Coronary artery (tissue), 2 donors: ENCODE data around the gene FAM20A.
A peak's percentile ranks its signal among the peaks of the same experiment; 100 is the strongest.

Experiments used
- DNase-seq: peaks from one replicate; pipeline ENCODE4 v3.0.0-alpha.2; 2017; ENCODE audit warnings: low spot score
- H3K27ac ChIP-seq, 2 donors: fragments of 200-600 bp; sonication (generic); one replicate each; pipeline ENCODE4 v1.5.1; 2016 to 2019
- H3K4me3 ChIP-seq: fragments of 200-600 bp; sonication (generic); 2 replicates; pipeline ENCODE4 v1.5.1; 2016; ENCODE audit warnings: mild to moderate bottlenecking, moderate library complexity
- TF ChIP-seq, protein P1 (sequence below): fragments of 200-600 bp; sonication (generic); IDR thresholded peaks from one replicate; pipeline ENCODE4 v1.5.1; 2019; ENCODE audit warnings: antibody characterized with exemption

Gene FAM20A

DNA sequence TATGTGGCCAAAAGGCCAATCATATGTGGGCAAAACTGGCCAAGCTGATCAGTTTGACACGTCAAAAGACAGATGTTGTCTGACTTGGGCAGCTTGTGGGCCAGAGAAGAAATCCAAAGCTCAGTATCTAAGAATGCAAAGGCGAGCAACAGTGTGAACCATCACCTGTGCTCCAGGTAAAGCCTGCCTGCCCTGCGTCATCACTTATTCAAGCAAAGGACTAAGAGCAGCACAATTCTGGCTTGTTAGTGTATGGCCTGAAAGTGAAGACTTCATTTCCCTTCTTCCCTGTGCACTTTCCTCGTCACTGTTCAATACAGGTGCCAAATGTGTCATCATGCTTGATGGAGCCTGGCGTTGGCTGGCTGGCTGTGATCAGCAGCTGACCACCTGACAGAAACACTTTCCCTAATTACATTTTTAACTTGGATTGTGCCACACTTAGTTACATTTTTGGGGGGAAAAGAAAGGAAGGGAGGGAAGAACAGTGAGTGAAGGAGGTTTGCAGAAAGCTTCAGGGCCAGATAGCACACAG, 4.7 kb downstream of the FAM20A start:
- H3K27ac ChIP-seq = peak overlapping the region in 1 of 2 donors; percentile 12
- DNase-seq = no peak
- H3K4me3 ChIP-seq = no peak overlapping the region
- TF ChIP-seq, protein P1, sequence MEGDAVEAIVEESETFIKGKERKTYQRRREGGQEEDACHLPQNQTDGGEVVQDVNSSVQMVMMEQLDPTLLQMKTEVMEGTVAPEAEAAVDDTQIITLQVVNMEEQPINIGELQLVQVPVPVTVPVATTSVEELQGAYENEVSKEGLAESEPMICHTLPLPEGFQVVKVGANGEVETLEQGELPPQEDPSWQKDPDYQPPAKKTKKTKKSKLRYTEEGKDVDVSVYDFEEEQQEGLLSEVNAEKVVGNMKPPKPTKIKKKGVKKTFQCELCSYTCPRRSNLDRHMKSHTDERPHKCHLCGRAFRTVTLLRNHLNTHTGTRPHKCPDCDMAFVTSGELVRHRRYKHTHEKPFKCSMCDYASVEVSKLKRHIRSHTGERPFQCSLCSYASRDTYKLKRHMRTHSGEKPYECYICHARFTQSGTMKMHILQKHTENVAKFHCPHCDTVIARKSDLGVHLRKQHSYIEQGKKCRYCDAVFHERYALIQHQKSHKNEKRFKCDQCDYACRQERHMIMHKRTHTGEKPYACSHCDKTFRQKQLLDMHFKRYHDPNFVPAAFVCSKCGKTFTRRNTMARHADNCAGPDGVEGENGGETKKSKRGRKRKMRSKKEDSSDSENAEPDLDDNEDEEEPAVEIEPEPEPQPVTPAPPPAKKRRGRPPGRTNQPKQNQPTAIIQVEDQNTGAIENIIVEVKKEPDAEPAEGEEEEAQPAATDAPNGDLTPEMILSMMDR = no peak

DNA sequence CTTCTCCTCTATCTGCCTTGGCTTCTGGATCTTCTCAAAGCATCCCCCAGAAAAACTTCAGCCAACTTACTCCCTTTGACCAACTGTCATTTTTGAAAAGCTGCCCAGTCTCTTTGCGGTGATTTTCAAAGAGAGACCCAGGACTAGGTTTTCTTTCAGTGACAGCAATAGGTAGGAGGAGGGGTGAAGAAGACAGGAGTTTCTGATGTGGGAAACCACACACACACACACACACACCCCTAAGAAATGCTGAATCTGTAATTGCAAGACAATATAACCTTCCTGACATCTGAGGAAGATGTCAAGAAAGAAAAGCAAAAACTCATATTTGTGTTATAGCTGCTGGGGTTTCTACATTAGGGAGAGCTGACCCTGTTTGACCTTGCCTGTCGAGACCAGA, 5.2 kb downstream of the FAM20A start:
- H3K4me3 ChIP-seq = no peak overlapping the region
- DNase-seq = no peak
- H3K27ac ChIP-seq = peak overlapping the region in 1 of 2 donors; percentile 40
- TF ChIP-seq, protein P1 = no peak

DNA sequence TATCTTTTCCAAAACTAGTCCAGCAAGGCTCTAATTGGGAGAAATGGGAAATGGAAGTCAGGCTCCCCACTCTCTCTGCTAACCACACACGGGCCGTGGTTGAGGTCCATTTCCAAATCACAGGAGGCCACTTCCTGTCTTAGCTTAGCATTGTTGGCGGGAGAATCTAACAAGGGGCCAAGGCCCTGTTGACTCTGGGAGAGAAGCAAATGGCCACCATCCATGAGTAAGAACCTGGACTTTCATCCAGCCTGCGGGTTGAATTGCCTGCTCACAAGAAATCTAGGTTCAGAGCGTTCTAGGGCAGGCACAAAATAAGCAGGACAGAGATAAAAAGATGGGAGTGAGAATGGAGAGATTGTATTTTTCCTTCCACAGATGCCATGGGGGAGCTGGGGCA, 5.7 kb downstream of the FAM20A start:
- Histone ChIP-seq H3K27ac (peak overlapping the region in 1 of 2 donors; percentile 40), H3K4me3 (no peak overlapping the region)
- no peak for DNase-seq
- TF ChIP-seq, protein P1 = no peak

DNA sequence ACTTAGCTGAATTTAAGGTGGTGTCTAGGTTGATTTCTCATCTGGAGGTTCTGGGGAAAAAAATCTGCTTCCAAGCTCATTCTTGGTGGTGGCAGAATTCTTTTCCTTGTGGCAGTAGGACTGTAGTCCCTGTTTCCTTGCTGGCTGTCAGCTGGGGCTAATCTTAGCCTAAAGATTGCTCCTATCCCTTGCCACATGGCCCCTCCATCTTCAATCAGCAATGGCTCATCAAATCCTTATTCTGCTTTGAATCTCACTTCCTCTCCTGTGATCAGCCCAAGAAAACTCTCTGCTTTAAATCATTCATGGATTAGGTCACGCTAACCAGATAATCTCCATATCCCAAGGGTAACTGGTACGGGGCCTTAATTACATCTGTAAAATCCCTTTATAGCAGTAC, 6.6 kb downstream of the FAM20A start:
- no peak overlapping the region for H3K4me3 ChIP-seq
- TF ChIP-seq, protein P1 = no peak
- H3K27ac ChIP-seq = peak overlapping the region in 1 of 2 donors; percentile 40
- no peak for DNase-seq

DNA sequence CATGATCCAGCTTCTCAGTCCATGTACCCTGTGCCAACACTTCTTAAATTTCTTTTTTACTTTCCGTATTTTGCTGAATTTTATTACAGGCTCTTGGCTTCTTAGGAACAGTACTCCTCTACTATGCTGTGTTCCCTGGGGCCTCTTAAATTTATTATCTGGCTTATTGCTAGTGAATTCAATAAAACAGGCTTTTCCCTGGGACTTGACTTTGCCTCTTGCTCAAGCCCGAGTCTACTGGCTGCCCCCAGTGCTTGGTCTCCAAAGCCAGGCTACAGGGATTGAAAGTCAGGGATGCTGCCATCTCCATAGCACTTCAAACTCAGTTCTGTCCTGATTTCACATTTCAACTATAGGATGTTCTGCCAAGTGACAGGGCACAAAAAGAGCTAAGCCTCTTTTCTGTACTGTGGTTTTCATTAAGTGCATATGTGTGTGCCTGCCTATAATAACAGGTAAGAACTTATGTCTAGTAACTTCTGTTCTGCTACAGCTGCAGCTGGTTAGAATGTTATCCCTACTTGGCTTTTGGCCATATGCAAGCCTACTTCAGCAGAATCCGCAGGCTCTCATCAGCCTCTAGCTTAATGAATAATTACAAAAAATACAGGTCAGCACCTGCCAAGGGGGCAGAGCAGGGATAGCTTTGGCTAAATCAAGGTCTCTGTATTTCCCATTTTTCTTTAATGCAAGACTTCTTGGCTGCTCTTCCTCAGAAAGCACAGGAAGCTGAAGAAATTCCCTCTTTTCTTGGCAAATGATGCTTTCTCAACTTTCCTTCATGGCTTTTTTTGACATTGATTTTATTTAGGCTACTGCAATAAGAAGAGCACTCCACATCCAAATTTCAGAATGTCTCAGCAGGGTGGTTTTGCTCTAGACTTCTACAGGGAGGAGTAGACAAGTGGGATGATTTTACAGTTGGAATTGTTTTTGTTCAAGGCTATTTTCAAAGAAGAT, 8.2 kb downstream of the FAM20A start:
- no peak overlapping the region for H3K27ac ChIP-seq
- no peak overlapping the region for H3K4me3 ChIP-seq
- TF ChIP-seq, protein P1 = no peak
- no peak for DNase-seq

DNA sequence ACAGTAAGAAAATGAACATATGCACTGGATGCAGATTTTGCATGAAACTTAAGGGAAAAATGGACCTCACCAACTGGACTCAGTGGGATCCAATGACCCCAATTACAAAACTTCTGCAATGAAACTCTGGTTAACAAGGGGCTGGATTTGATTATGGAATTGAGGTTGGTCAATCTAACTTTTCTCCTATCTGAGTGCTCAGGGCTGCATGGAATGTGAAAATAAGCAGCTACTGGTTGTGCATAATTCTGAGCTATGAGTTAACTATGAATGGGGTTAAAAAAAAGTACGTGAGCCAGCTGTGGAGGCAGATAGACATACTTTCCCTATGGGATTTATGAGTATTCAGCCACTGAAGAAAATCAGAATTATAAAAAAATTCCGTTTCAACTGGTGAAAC, 9.2 kb downstream of the FAM20A start:
- TF ChIP-seq, protein P1 = no peak
- Histone ChIP-seq H3K4me3 (no peak overlapping the region), H3K27ac (no peak overlapping the region)
- DNase-seq = no peak

DNA sequence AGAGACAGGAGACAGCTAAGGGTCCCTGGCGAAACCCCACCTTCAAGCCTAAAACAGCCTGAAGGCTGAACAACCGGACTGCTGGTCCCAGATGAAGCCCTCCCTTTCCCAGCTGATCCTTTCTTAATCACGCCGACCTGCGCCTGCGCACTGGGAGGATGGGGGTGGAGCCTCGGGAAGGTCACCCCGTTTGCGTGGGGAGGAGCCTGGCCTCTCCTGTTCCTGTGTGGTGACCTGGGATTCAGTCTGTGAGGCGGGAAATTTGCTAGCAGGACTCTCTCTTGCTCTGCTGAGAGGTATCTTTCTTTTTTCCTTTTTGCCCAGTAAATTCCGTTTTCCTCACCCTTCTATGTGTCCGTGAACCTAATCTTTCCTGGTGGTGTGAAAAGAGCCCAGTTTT, 9.6 kb downstream of the FAM20A start:
- DNase-seq = no peak
- Histone ChIP-seq H3K27ac (no peak overlapping the region), H3K4me3 (no peak overlapping the region)
- TF ChIP-seq, protein P1 = no peak
